ENCODE results near the gene ZNF513.

Gene ZNF513

DNA sequence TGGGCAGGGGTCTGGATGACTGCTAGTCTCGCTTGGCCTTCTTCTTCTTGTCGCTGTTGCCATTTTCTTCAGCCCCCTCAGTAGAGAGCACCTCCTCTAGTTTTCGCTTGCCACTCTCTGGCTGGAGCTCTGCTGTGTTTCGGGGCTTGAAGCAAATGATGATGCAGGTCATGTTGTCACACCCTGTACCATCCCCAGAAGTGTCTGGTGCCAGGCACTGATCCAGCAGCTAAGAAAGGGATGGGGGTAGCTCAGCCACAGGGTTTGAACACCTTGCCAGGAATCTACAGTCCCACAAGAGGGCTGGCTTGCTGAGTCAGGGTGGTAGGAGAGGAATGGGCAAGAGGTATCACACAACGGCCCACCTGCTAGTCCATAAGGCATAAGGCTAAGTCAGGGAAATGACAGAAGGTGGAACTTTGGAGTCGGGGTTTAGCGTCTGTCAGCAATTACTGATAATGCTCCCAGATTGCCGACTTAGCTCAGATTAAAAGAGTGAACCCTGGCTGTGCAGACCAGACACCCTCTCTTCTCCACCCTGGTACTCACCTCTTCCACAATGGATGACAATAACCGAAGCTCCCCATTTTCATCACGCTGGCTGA, 1.1 kb upstream of the ZNF513 start:
- no peak for DNase-seq

DNA sequence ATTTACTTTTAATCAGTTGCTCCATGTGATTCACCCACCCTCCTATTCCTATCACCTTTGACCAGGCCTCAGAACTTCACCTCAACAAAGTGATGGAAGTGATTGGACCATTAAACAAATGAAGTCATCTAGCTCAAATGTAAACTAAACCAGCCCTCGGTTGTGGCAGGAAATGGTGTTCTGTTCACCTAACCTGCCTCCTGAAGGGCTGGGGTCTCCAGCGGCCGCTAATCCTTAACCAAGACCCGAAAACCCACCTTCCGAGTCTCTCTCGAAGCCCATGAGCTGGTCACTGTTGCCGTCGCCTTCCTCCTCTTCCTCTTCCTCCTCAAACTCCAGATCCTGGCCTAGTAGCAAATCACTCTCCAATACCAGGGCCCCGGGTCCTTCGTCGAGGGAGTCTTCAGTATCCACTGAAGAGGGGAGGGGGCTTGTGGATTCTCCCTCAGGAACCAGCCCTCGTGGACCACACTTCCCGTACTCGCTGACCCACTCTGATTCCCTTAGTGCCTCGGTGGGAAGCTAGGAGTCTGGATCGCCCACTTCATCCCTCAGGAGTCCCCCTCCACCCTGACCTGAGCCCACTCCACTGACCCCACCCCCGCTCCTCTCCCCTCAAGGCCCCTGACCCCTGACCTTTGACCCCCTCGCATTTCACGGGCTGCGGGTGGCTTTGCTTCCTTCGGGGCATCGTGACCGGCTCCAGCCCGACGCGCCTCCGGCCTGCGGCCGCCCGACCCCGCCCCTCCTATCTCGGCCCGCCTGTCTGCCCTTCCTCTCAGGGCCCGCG, 503 bp downstream of the ZNF513 start:
- peak in 1 of 2 donors; percentile 38 for DNase-seq

DNA sequence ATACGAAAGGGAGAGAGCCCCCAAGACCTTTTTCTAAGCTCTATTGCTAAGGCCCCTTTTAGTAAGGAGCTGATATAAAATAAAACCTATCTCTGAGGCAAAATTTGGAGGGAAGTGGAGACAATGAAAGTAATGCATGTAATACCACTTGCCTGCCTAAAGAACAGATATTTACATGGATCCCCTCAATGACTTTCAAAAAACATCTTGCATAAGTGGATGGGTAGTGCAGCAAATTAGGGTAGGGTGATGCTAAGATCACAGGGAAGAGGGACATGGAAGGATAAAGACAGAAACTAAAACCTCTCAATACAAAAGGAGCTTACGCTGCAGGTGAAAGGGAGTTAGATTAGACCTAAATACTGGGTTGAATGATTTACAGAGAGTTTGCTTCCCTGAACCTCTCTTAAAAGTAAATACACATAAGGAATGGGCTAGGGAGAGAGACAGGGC, 1.1 kb downstream of the ZNF513 start:
- DNase-seq: no peak

DNA sequence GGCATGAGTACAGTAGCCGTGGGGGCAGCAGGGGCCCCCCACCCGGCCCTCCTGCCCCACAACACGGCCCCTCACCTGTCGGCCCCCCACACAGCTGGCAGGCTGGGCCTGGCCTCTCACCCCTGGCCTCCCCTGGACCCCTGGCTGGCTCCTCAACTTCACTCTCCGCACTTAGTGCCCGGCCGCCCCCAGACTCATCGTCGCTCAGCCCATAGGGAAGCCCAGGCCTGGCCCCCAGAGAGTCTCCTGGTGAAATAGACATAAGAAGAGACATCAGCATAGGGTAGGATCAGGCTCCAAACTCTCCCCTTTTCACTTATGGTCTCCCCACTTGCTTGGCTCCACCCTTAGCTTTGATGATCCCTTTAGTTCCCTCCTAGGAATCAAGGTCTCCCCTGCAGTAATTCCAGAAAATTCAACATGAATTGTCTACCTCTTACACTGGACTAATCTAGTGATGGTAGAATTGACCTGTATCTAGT, 1.7 kb downstream of the ZNF513 start:
- no peak for DNase-seq

DNA sequence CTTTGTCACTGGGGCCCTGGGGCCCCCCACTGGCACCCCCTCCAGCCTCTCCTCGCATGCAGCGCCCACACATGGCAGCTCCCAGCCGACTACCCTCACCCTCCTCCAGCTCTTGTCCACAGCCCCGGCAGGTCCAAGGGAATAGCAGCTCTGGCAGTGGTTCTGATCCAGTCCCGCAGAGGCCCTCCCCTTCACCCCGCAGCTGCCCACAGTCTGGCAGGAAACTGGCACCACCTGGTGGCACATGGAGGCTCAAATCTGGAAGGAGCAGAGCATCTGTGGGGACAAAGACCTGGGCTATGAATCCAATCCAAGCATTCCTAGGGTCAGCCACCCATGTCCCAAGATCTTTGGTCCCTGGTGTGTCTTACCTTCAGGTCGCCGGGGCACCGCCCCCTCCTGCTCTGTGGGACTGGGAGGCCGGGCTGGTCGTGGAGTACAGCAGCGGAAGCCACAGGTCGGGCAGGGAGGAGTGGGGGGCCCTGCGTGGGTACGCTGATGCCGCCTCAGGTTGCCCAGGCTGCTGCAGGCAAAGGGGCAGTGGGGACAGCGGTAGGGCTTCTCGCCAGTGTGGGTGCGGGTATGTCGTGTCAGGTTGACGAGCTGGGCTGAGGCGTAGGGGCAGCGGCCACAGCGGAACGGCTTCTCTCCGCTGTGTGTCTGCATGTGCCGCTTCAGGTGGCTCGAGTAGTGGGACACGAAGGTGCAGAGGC, 2.3 kb downstream of the ZNF513 start:
- no peak for DNase-seq

DNA sequence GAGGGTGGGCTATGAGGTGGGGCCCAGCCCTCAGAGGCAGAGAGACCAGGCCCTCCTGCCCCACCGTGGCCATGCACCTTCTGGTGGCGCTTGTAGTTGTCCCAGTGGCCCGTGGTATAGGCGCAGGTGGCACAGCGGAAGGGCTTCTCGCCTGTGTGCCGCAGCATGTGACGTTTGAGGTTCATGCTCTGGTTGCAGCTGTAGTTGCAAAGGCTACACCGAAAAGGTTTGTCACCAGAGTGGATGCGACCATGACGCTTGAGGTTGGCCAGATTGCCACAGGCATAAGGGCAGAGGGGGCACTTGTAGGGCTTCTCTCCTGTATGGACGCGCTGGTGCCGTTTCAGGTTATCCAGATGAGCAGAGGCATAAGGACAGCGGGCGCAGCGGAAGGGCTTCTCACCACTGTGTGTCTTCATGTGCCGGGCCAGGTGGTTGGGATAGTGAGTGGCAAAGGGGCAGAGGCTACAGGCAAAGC, 2.9 kb downstream of the ZNF513 start:
- DNase-seq: no peak

DNA sequence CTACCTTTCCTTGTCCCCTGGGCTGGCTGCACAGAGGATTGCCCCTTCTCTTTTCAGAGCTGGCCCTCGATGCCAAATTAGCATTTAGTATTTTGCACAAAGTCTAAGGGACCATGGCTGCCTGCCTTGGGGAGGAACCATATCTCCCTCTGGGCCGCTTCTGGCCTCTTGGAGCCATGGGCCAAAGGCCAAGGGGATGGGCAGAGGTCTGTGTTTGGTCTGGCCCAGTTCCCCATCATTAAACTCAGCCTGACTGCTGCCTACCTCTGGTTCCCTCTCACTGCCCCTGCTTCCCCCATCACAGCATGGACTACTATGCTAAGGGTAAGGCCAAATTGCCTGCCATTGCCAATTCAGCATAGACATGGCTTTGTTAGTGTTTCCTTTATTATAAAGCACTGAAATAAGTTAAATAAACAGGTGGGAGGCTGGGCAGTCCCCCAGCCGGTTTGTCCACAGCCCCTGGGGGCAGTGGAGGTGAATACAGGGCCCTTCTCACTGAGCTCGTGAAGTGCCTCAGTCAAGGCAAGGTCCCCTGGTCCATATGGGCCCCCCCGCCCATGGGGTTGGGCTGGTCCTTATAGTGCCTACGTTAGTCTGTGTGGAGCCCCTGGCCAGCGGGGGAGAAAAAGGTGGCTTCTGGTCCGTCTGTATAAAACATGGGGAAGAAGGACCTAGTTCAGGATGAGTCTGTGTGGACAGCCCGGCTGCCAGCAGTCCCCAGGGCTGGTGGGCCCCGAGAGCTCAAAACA, 3.5 kb downstream of the ZNF513 start:
- no peak for DNase-seq

DNA sequence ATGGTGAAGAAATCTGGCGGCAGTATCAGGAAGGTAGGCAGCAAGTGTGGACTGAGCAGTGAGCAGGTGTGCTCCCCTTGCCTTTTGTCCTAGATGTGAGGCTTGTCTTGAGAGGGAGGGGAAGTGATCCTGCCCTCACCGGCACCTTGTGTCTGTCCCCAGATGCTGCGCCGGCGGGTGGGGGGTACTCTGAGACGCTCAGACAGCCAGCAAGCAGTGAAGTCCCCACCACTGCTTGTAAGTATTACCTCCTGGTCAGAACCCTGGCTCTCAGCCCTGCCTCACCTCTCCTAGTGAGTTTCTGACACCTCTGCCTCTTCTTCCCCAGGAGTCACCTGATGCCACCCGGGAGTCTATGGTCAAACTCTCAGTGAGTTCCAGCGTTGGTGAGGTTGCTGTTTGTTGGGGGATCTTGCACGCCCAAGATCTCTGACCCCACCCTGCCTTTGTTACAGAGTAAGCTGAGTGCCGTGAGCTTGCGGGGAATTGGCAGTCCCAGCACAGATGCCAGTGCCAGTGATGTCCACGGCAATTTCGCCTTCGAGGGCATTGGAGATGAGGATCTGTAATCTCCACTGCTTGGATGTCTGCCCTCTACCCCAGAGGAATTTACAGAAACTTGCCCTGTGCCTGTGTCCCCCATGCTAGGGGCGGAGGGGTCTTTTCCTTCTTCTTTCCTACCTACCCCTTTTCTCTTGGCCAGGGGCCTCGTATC, 4.2 kb downstream of the ZNF513 start:
- DNase-seq: no peak

DNA sequence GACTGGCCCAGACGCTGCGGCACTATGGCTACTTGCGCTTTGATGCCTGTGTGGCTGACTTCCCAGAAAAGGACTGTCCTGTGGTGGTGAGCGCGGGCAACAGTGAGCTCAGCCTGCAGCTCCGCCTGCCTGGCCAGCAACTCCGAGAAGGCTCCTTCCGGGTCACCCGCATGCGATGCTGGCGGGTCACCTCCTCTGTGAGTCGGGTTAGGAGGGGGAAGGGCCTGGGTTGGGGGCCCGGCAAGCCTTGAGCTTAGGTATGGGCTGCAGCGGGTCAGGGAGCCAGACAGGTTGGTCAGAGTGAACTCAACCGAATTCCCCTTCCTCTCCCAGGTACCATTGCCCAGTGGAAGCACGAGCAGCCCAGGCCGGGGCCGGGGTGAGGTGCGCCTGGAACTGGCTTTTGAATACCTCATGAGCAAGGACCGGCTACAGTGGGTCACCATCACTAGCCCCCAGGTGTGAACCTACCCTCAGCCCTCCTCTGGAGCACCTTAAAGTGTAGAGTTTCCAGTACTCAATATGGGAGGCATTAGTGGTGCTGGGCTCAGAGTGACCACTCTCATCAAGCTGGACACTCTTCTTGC, 4.9 kb downstream of the ZNF513 start:
- DNase-seq: no peak

DNA sequence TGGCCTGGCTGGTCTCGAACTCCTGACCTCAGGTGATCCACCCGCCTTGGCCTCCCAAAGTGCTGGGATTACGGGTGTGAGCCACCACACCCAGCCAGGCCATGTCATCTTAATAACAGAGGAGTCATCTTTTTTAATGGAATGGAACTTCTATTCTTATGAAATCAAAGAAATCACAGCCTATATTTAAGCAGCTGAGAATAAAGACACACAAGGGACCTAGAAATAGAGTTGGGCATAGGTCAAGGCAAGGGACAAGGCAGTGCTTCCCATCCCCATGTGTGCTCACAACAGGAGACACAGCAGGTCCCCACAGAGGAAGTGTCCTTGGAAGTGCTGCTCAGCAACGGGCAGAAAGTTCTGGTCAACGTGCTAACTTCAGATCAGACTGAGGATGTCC, 7.0 kb downstream of the ZNF513 start:
- DNase-seq: no peak

DNA sequence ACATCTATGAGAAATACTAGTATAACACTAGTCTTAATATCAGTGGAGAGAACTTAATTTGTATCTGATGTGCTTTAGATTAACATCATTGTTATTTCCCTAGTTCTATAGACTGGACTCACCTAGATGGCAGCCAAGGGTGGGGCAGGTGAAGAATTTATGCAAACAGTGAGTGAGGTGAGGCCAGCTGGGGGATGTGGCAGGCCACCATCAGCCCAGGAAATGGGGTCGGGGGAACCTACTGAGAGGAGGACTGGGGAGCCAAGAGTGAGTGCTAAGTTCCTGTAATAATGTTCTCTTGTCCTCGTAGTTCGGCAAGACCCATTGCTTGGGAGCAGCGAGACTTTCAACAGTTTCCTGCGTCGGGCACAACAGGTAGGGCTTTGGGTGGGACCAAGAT, 7.6 kb downstream of the ZNF513 start:
- no peak for DNase-seq

DNA sequence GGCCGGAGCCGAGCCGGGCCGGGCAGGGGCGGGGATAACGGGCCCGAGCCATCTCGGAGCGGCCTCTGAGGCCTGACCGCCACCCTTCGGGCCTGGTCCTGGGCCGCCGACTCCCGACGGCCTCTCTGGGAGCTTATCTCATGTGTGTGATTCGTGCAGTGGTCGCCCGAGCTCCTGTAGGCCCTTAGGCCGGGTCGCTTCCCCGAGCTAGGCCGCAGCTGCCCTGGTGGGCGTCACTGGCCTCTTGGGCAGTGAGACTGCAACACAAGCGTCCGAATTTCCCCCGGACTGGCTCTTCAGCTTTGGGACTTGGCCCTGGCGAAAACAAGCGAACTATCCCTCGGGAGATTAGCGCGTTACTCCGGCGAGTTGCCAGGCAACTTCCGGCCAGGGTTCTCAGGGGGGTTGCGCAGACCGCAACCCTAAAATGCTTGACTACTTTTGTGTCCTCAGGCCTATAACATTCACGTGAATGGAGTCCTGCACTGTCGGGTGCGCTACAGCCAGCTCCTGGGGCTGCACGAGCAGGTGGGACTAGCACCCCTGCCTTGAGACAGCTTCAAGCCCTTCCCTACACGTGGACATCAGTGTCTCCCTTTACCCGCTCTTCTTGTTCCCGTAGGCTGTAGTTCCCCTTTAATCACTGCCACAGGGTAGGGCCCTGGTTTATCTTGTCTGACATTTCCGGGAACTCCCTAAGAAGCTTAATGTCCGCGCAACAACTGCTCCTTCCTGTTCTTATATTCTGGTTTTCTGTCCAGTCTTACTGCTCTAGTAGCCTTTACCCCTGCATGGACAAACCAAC, 9.5 kb downstream of the ZNF513 start:
- DNase-seq: peak in 1 of 2 donors; percentile 15

DNA sequence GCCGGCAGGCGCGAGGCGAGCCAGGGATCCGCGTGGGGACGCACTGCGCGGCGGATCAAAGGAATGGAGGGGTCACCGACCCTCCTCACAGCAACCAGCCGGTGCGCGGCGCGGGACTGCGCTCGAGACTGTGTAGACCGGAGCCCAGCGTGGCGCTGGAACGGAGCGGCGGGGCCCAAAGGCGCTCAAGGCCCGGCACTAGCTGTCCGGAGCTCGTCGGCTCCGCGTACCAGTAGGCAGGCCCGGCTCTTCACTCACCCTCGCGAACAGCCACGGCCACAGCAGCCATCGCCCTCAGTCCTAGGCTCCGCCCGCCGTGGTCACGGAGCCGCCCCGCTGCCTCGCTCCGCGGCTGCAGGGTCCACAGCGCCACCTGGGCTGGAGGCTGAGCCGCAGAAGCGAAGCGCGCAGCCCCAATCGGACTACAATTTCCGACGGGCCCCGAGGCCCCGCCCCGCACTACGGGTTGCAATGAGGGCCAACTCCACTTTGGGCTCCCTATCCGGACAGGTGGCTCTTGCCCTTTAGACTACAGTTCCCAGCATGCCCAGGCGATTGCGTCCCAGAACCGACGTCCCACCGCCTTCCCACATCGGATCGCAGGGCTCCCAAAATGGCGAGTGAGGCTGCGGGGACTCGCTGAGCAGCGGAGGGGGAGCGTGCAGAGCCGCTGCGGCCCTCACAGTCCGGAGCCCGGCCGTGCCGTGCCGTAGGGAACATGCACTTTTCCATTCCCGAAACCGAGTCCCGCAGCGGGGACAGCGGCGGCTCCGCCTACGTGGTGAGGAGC, 10.3 kb downstream of the ZNF513 start, which contains the start of the genes EIF2B4 and SNX17:
EIF2B4 (minus strand) TSS at position 313 of the 790 bp plus-strand sequence; CDS start at position 289, 24 bp downstream.
SNX17 (plus strand) TSS at position 591 of the 790 bp plus-strand sequence; CDS start at position 719, 128 bp downstream.
- peak; percentile 97 to 98 for DNase-seq

DNA sequence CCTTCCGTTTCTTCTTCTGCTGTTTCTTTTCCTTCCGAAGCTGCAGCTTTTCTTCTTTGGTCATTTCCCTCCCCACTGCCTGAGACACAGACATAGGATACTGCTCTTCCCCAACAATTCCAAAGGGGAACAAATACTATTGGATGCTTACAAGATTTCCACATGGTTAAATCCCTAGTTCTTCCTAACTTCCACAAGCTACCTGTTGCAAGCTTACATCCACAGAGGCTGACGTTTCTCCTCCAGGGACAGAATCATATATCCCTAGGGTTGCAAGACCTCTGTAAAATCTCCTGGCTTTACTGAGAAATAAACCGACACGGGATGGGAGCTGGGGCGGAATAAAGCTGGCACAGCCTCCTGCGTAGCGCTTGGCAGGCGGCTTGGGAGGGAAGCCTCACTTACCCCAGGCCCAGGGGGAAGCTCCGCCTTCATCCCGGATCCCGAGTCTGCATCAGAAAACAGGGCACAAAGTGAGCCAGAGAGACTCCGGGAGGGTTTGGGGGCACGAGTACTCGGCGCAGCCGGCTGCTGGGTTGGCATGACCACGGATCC, 11.0 kb downstream of the ZNF513 start:
- no peak for DNase-seq

DNA sequence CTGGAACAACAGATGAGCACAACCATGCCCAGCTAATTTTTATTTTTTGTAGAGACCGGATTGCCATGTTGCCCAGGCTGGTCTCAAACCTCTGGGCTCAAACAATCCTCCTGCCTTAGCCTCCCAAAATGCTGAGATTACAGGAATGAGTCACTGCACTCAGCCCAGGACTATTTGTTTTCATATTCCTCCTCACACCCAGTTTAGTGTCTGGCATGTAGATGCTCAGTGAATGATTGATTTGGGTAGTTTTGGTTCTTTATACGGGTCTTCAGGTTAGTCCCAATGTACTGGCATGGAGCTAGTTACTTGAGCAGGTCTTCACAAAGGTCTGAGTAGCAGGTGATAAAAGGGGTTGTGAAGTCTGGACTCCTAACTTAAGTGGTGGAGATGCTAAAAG, 16.6 kb downstream of the ZNF513 start:
- DNase-seq: no peak

DNA sequence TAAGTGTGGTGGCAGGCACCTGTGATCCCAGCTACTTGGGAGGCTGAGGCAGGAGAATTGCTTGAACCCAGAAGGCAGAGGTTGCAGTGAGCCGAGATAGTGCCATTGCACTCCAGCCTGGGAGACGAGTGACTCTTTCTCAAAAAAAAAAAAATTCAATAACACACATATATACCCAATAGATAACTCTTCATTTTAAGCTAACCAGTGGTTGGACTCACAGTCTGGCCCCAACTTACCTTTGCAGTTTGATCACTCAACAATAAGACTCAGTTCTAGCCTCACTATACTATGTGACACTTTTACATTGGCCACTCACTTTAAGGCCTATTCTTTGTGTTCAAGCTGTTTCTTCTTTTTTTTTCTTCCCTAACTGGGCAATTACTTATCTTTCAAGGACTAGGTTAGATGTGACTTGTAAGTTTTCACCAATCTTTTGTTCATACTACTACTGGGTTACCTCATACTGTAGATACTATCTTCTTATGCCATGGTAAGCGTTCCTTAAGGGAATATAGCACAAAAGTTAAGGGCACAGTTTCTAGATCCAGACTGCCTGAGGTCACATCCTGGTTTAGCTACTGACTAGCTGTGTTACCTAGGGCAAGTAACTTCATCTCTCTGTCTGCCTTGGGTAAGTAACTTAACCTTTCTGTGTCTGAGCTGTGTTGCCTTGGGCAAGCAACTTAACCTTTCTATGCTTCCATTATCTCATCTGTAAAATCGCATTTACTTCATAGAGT, 17.7 kb downstream of the ZNF513 start:
- DNase-seq: no peak

DNA sequence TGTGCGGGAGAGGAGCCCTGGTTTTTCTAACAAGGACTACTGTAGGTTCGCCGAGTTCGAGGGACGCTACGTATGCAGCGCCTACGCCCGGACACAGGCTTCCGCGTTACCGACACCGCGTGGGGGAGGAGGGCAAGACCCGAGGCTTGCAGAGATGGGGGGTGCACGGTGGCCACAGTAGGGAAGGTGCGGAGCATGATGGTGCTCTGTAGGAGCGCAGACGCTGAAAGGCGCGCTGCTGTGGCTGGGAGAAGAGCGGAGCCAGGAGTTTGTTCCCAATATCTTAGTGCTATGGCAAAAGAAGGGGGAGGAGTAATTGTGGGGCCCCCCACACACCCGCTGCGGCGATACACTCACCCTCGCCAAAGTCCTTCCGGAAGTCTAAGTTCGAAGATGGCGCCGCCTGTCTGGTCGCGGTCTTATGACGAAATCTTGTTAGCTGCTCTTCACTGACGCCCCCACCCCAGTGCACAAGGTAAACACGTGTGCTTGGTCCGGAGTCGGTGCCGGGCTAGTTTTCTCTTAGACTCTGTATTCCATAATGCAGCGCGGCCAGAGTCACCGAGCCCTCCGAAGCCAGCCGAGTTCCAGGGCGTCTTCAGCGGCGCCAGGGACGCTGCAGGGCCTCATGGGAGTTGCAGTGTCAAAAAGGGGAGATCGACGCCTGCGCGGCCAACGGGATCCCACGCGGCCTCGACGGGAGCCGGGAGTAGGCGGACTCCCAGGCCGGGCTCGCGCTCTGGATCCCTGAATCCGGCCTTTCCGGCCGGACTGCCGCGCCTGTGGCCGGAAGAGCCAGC, 24.0 kb downstream of the ZNF513 start, which contains the start of gene GTF3C2:
GTF3C2 (minus strand) TSS at position 383 of the 800 bp plus-strand sequence. CDS start 13,210 bp downstream, outside the sequence.
- DNase-seq: peak; percentile 83 to 85

DNA sequence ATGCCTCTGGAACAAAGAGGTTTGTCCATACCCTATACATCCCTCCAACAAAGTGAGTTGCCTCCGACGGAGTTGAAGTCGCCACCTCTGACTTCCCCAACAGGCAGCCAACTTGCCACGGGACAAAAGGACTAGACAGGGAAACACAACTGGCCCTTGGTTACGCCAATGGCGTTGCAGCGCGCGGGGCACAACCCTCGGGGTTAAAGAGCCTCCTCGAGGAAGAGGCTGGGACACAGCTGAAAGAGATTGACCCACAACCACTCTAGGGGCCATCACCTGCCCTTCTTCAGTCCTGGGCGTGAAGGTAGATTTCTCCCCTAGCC, 24.5 kb downstream of the ZNF513 start:
- DNase-seq: no peak

Measured in stimulated activated CD4-positive, alpha-beta T cell treated with anti-CD3 and anti-CD28 coated beads, Interleukin-2, amount 100 ng/mL, for 48 hours (primary cell).